Mesothelial cell of epicardium (in vitro differentiated cells): ENCODE results near the gene IGSF22. TPM values are rescaled to one million over a fixed set of nuclear protein-coding genes. Genes with fewer than 3 reads are reported as not detected.

ENCODE experiments used
- DNase-seq, 2 experiments: peaks; one replicate each; pipeline ENCODE4 v3.0.0; 2021; ENCODE audit warnings: low spot score in 2 of 2; ENCODE audit not compliant: unreplicated experiment in 2 of 2
- H3K27ac Mint-ChIP-seq: 2 replicates; pipeline ENCODE4 v1.8.0; 2021; ENCODE audit warnings: mixed read lengths
- H3K27me3 Mint-ChIP-seq: 2 replicates; pipeline ENCODE4 v1.8.0; 2021; ENCODE audit warnings: low read depth, mixed read lengths
- H3K36me3 Mint-ChIP-seq: 2 replicates; pipeline ENCODE4 v1.8.0; 2021; ENCODE audit warnings: mixed read lengths
- H3K4me1 Mint-ChIP-seq: 2 replicates; pipeline ENCODE4 v1.8.0; 2021; ENCODE audit warnings: mixed read lengths
- H3K4me3 Mint-ChIP-seq: 2 replicates; pipeline ENCODE4 v1.8.0; 2021; ENCODE audit warnings: mild to moderate bottlenecking, moderate library complexity, mixed read lengths
- H3K9me3 Mint-ChIP-seq: 2 replicates; pipeline ENCODE4 v1.8.0; 2021; ENCODE audit warnings: mixed read lengths
- CTCF ChIP-seq: fragments of 200-600 bp; sonication (generic); IDR thresholded peaks from one replicate; pipeline ENCODE4 v1.5.0; 2021; ENCODE audit warnings: antibody characterized with exemption; ENCODE audit not compliant: unreplicated experiment
- total RNA-seq: library from RNA; stranded (reverse); gene quantifications from 3 replicates; pipeline ENCODE4 v1.2.1, GENCODE V29; 2021

The IGSF22 gene
- total RNA-seq, 1 donor from 2014 or later, result 0.45 TPM

- Mint-ChIP-seq H3K4me1 (peaks cover 19% of the 10 kb centered on the region), H3K27me3 (peaks cover 11% of the 10 kb centered on the region), H3K9me3 (no peaks in the 10 kb centered on the region), H3K4me3 (no peak overlapping the region), H3K36me3 (no peaks in the 10 kb centered on the region), H3K27ac (no peak overlapping the region)
- no peak for TF ChIP-seq CTCF
- DNase-seq, result no peak
These were observed 2.0 kb downstream of the IGSF22 start for GRCh38 chr11:18723991-18724390.

GRCh38 chr11:18722293-18722637 lies 3.7 kb downstream of the IGSF22 start:
- TF ChIP-seq CTCF, result peak; percentile 63
- Mint-ChIP-seq H3K4me3 (peak overlapping the region; percentile 81), H3K36me3 (no peaks in the 10 kb centered on the region)

GRCh38 chr11:18721561-18722292 lies 4.3 kb downstream of the IGSF22 start:
- Mint-ChIP-seq H3K9me3 (no peaks in the 10 kb centered on the region), H3K27ac (peak overlapping the region; percentile 73), H3K4me3 (peak overlapping the region; percentile 81), H3K4me1 (peaks cover 19% of the 10 kb centered on the region), H3K36me3 (no peaks in the 10 kb centered on the region), H3K27me3 (peaks cover 28% of the 10 kb centered on the region)
- DNase-seq, result peak in 1 of 2 experiments; percentile 57
- TF ChIP-seq CTCF, result peak; percentile 93

More at GRCh38 chr11:18722293-18722637, 3.7 kb downstream of the IGSF22 start:
- H3K4me1 Mint-ChIP-seq, result peaks cover 19% of the 10 kb centered on the region
- H3K27me3 Mint-ChIP-seq, result peaks cover 23% of the 10 kb centered on the region
- DNase-seq, result no peak
- no peak overlapping the region for H3K27ac Mint-ChIP-seq
- H3K9me3 Mint-ChIP-seq, result no peaks in the 10 kb centered on the region

- Mint-ChIP-seq H3K36me3 (no peaks in the 10 kb centered on the region), H3K4me3 (peak overlapping the region; percentile 81), H3K9me3 (no peaks in the 10 kb centered on the region), H3K27ac (peak overlapping the region; percentile 73), H3K27me3 (peaks cover 34% of the 10 kb centered on the region), H3K4me1 (peaks cover 19% of the 10 kb centered on the region)
- peak; percentile 64 to 81 for DNase-seq
- TF ChIP-seq CTCF, result no peak
These were observed 5.0 kb downstream of the IGSF22 start for GRCh38 chr11:18720808-18721560.

GRCh38 chr11:18720091-18720807 lies 5.7 kb downstream of the IGSF22 start:
- Mint-ChIP-seq H3K27ac (peak overlapping the region; percentile 72), H3K27me3 (peaks cover 39% of the 10 kb centered on the region), H3K4me3 (peak overlapping the region; percentile 81), H3K36me3 (no peaks in the 10 kb centered on the region), H3K4me1 (peaks cover 19% of the 10 kb centered on the region), H3K9me3 (no peaks in the 10 kb centered on the region)
- no peak for DNase-seq
- no peak for TF ChIP-seq CTCF
